Heart right ventricle (tissue), 16 donors: ENCODE measurements around the gene TK2. TPM values are rescaled to one million over a fixed set of nuclear protein-coding genes. Genes with fewer than 3 reads are reported as not detected.

Experiments used
- ATAC-seq, 8 donors: fragments of 200-7000 bp; cut with Tn5 transposase; one replicate each; pipeline ENCODE4 v1.9.1; 2020; ENCODE audit warnings: mild to moderate bottlenecking in 8 of 8, moderate library complexity in 8 of 8, moderate number of reproducible peaks in 1 of 8
- DNase-seq, 2 donors: peaks; one replicate each; pipeline ENCODE4 v3.0.0-alpha.2; 2020
- H3K27ac ChIP-seq, 10 donors: fragments of 200-600 bp; sonication (generic) in 2 of 10; one replicate each; pipeline versions ENCODE4 v1.5.0 to v1.8.0; 2020 to 2022; ENCODE audit warnings: mild to moderate bottlenecking in 3 of 10
- H3K27me3 ChIP-seq, 7 donors: fragments of 200-600 bp; one replicate each; pipeline ENCODE4 v1.8.0; 2021 to 2022; ENCODE audit warnings: mild to moderate bottlenecking in 2 of 7
- H3K36me3 ChIP-seq, 9 donors: fragments of 200-600 bp; sonication (generic) in 1 of 9; one replicate each; pipeline versions ENCODE4 v1.5.0 to v1.8.0; 2020 to 2022; ENCODE audit warnings: mild to moderate bottlenecking in 2 of 9
- H3K4me1 ChIP-seq, 9 donors: fragments of 200-600 bp; sonication (generic) in 1 of 9; one replicate each; pipeline versions ENCODE4 v1.5.0 to v1.8.0; 2020 to 2022; ENCODE audit warnings: mild to moderate bottlenecking in 4 of 9
- H3K4me3 ChIP-seq, 10 donors: fragments of 200-600 bp; sonication (generic) in 2 of 10; one replicate each; pipeline versions ENCODE4 v1.5.0 to v1.8.0; 2020 to 2022; ENCODE audit warnings: mild to moderate bottlenecking in 7 of 10, moderate library complexity in 2 of 10
- H3K9me3 ChIP-seq, 11 donors: fragments of 200-600 bp in 10 of 11; sonication (generic) in 2 of 11; one replicate each; pipeline versions ENCODE4 v1.5.0 to v1.8.0; 2013 to 2022; ENCODE audit warnings: mild to moderate bottlenecking in 2 of 11, control low read depth in 1 of 11, moderate library complexity in 1 of 11
- CTCF ChIP-seq, 9 donors: fragments of 200-600 bp; sonication (generic) in 2 of 9; IDR thresholded peaks; one replicate each; pipeline versions ENCODE4 v1.5.0 to v1.8.0; 2021 to 2022; ENCODE audit warnings: antibody characterized with exemption in 9 of 9, mild to moderate bottlenecking in 5 of 9, moderate library complexity in 1 of 9
- WGBS, 2 donors: extraction: QIAGEN DNeasy Blood & Tissue Kit; methylation state at CpG; one replicate each; pipeline ENCODE4 v1.1.7; 2013; ENCODE audit warnings: inconsistent platforms in 1 of 2; 5-methylcytosine and 5-hydroxymethylcytosine counted together
- intact Hi-C, 10 donors: fragments of 100-400 bp; cut with DNase I; formaldehyde crosslinking; loops; one replicate each; pipeline versions ENCODE4 v1.11.1 to v1.14.2; 2022
- polyA plus RNA-seq, 2 donors: library from polyadenylated mRNA; stranded (reverse); fragments of 200-250 nt; gene quantifications; one replicate each; pipeline ENCODE4 v1.2.3, GENCODE V29; 2013
- total RNA-seq, 10 donors: library from RNA; stranded (reverse); fragmentation: NEBNext Ultra II Directional in 3 of 10; extraction: Animal tissue kit (Norgen Biotek cat#: 25700) in 3 of 10; gene quantifications; one replicate each; pipeline versions ENCODE4 v1.2.1 to v1.2.4, GENCODE V29; 2021 to 2023
- donor health status: Arrhythmogenic right ventricular cardiomyopathy.
- donor health status: ischemic (EF 13 %, LVEDD 7.1; RV severe dilation, severe dysfunction).
- donor health status: healthy with polysubstance abuse.
- donor health status: DM: no; HTN: yes; CAD: no.
- donor health status: DM: no; HTN: no; CAD: no.
- donor health status: ischemic (EF 25% LVEDD 6.9; RV normal size, moderate dysfunction).
- donor health status: ischemic (EF 25% LVEDD 5.7; RV mildly dilated, moderate dysfunction).
- donor health status: healthy.
- donor health status: DM: yes; HTN: yes; CAD: no.
- donor health status: Ischemic cardiomyopathy.
- donor health status: ischemic (EF 35%, LVEDD 5.7; RV mildly dilated, moderate dysfunction).
- donor health status: nonischemic (EF 11% LVEDD 7.7; RV severe dilation, severe dysfunction).
- donor health status: DM: yes; HTN: yes; CAD: no.
- donor health status: PGD.
- donor health status: ischemic (EF 29% LVEDD 5.4; RV normal size, mild dysfunction).
- donor health status: nonischemic (EF 23%, LVEDD 6.1; RV moderate dilation, normal function).

The TK2 gene
- total and polyA plus RNA-seq, 12 donors: 8.0 to 26.0 (median 20.6) TPM

- DNase-seq (no peak), ATAC-seq (peak in 7 of 8 donors; percentile 5 to 57 (median 27))
- Histone ChIP-seq H3K4me1 (peaks cover 10 to 60% (median 38%) of the 10 kb centered on the region in 9 donors), H3K4me3 (no peak overlapping the region), H3K27me3 (no peaks in the 10 kb centered on the region), H3K9me3 (no peaks in the 10 kb centered on the region), H3K36me3 (peaks cover 0 to 47% (median 0%) of the 10 kb centered on the region in 9 donors), H3K27ac (peak overlapping the region in 5 of 10 donors; percentile 13 to 55 (median 17))
- TF ChIP-seq CTCF (IDR thresholded peaks at IDR 0.05): peak in 1 of 9 donors; percentile 16
- intact Hi-C loops: no loop called here
- WGBS, 2 donors: 79 to 81% methylated on average over 7 of the region's 7 CpGs
These were observed 41.5 kb downstream of the TK2 start for GRCh38 chr16:66508248-66508913.

GRCh38 chr16:66507731-66508239 lies 42.1 kb downstream of the TK2 start:
- Histone ChIP-seq H3K4me1 (peaks cover 10 to 63% (median 38%) of the 10 kb centered on the region in 9 donors), H3K27ac (peak overlapping the region in 2 of 10 donors; percentile 32 to 37), H3K4me3 (no peak overlapping the region), H3K9me3 (no peaks in the 10 kb centered on the region), H3K36me3 (peaks cover 0 to 41% (median 0%) of the 10 kb centered on the region in 9 donors), H3K27me3 (no peaks in the 10 kb centered on the region)
- no peak for TF ChIP-seq CTCF (IDR thresholded peaks at IDR 0.05)
- 89 to 91% methylated on average over 4 of the region's 4 CpGs for WGBS, 2 donors
- ATAC-seq (no peak), DNase-seq (no peak)
- intact Hi-C loops: no loop called here

- intact Hi-C loops: no loop called here
- peaks cover 0 to 28% (median 16%) of the 10 kb centered on the region in 9 donors for H3K4me1 ChIP-seq
- H3K9me3 ChIP-seq: no peaks in the 10 kb centered on the region
- peaks cover 0 to 16% (median 0%) of the 10 kb centered on the region in 9 donors for H3K36me3 ChIP-seq
- WGBS, 2 donors: 85 to 96% methylated on average over 3 of the region's 3 CpGs
- no peak for TF ChIP-seq CTCF (IDR thresholded peaks at IDR 0.05)
- no peak overlapping the region for H3K4me3 ChIP-seq
- H3K27me3 ChIP-seq: no peaks in the 10 kb centered on the region
- peak overlapping the region in 1 of 10 donors; percentile 36 for H3K27ac ChIP-seq
- DNase-seq: no peak
- no peak for ATAC-seq
These were observed 46.3 kb downstream of the TK2 start for GRCh38 chr16:66503612-66504011.

- peak; percentile 47 to 98 (median 91) for ATAC-seq
- WGBS, 2 donors: 61% methylated on average over 2 of the region's 2 CpGs
- no peak for DNase-seq
- Histone ChIP-seq H3K27ac (peak overlapping the region in 2 of 10 donors; percentile 10 to 36), H3K9me3 (no peaks in the 10 kb centered on the region), H3K36me3 (peaks cover 0 to 11% (median 0%) of the 10 kb centered on the region in 9 donors), H3K4me1 (peaks cover 0 to 22% (median 16%) of the 10 kb centered on the region in 9 donors), H3K27me3 (no peaks in the 10 kb centered on the region), H3K4me3 (no peak overlapping the region)
- TF ChIP-seq CTCF (IDR thresholded peaks at IDR 0.05): no peak
- intact Hi-C loops: no loop called here
These were observed 46.9 kb downstream of the TK2 start for GRCh38 chr16:66503030-66503429.
